HepG2 (cell line): Measurements from ENCODE around the gene PANK2. TPM values are rescaled to one million over a fixed set of nuclear protein-coding genes. Genes with fewer than 3 reads are reported as not detected.

Experiments
- ATF2 ChIP-seq: sonication (generic); formaldehyde crosslinking; IDR thresholded peaks from 2 replicates; pipeline ENCODE4 v1.4.0; 2020; ENCODE audit warnings: missing genetic modification reagents
- ETS1 ChIP-seq: sonication (generic); formaldehyde crosslinking; IDR thresholded peaks from 2 replicates; pipeline ENCODE4 v1.4.0; 2020; ENCODE audit warnings: missing genetic modification reagents
- HNF1B ChIP-seq: sonication (generic); formaldehyde crosslinking; IDR thresholded peaks from 2 replicates; pipeline ENCODE4 v1.5.1; 2020; ENCODE audit warnings: mild to moderate bottlenecking, moderate library complexity, missing genetic modification reagents
- HNF4A ChIP-seq: sonication (generic); formaldehyde crosslinking; IDR thresholded peaks from 2 replicates; pipeline ENCODE4 v1.4.0; 2020; ENCODE audit warnings: missing genetic modification reagents
- LCORL ChIP-seq, 2 experiments: fragments of 450-650 bp in 1 of 2; sonication (generic) in 1 of 2; formaldehyde crosslinking in 1 of 2; IDR thresholded peaks; 2 replicates each; pipeline versions ENCODE4 v1.5.0 to v1.6.1; 2017 to 2020; ENCODE audit warnings: antibody characterized with exemption in 1 of 2, missing genetic modification reagents in 1 of 2
- NFATC3 ChIP-seq: sonication (generic); formaldehyde crosslinking; IDR thresholded peaks from 2 replicates; pipeline ENCODE4 v1.5.1; 2020; ENCODE audit warnings: mild to moderate bottlenecking, missing genetic modification reagents
- POLR2G ChIP-seq: fragments of 200-400 bp; formaldehyde crosslinking; IDR thresholded peaks from 2 replicates; pipeline ENCODE4 v1.6.1; 2018; ENCODE audit warnings: mild to moderate bottlenecking, low read depth, low read length, moderate library complexity
- SOX5 ChIP-seq: IDR thresholded peaks from 2 replicates; pipeline ENCODE4 v1.6.1; 2016; ENCODE audit warnings: borderline replicate concordance
- ZBTB33 ChIP-seq: sonication (generic); formaldehyde crosslinking; IDR thresholded peaks from 2 replicates; pipeline ENCODE4 v1.4.0; 2020; ENCODE audit warnings: missing genetic modification reagents
- ZEB1 ChIP-seq: IDR thresholded peaks from 2 replicates; pipeline ENCODE4 v1.6.1; 2012; ENCODE audit warnings: mild to moderate bottlenecking, low read depth, inconsistent platforms; ENCODE audit not compliant: insufficient replicate concordance
- ZFAT ChIP-seq: sonication (generic); formaldehyde crosslinking; conservative IDR thresholded peaks from 2 replicates; pipeline ENCODE4 v1.8.1; 2023; ENCODE audit warnings: missing genetic modification reagents, inconsistent platforms
- ZKSCAN5 ChIP-seq: sonication (generic); formaldehyde crosslinking; IDR thresholded peaks from 2 replicates; pipeline ENCODE4 v1.5.1; 2020; ENCODE audit warnings: mild to moderate bottlenecking, missing genetic modification reagents
- ZMYM3 ChIP-seq: sonication (generic); formaldehyde crosslinking; IDR thresholded peaks from 2 replicates; pipeline ENCODE4 v1.5.1; 2020; ENCODE audit warnings: mild to moderate bottlenecking, missing genetic modification reagents
- ZNF256 ChIP-seq: sonication (generic); formaldehyde crosslinking; conservative IDR thresholded peaks from 2 replicates; pipeline ENCODE4 v1.4.0; 2020; ENCODE audit warnings: missing genetic modification reagents
- ZNF33B ChIP-seq: sonication (generic); formaldehyde crosslinking; IDR thresholded peaks from 2 replicates; pipeline ENCODE4 v1.5.1; 2020; ENCODE audit warnings: mild to moderate bottlenecking, missing genetic modification reagents
- ZNF484 ChIP-seq: sonication (generic); formaldehyde crosslinking; IDR thresholded peaks from 2 replicates; pipeline ENCODE4 v1.5.1; 2020; ENCODE audit warnings: mild to moderate bottlenecking, low read depth, missing genetic modification reagents, borderline replicate concordance
- ZNF547 ChIP-seq: sonication (generic); formaldehyde crosslinking; IDR thresholded peaks from 2 replicates; pipeline ENCODE4 v1.5.1; 2020; ENCODE audit warnings: mild to moderate bottlenecking, missing genetic modification reagents
- ZNF558 ChIP-seq: sonication (generic); formaldehyde crosslinking; IDR thresholded peaks from 2 replicates; pipeline ENCODE4 v1.9.0; 2022; ENCODE audit warnings: mild to moderate bottlenecking, missing genetic modification reagents, borderline replicate concordance
- ZNF615 ChIP-seq: sonication (generic); formaldehyde crosslinking; IDR thresholded peaks from 2 replicates; pipeline ENCODE4 v1.5.0; 2020; ENCODE audit warnings: mild to moderate bottlenecking, missing genetic modification reagents, borderline replicate concordance
- ZNF790 ChIP-seq: sonication (generic); formaldehyde crosslinking; IDR thresholded peaks from 2 replicates; pipeline ENCODE4 v1.8.0; 2022; ENCODE audit warnings: missing genetic modification reagents, mild to moderate bottlenecking, borderline replicate concordance
- polyA plus RNA-seq, 8 experiments: library from polyadenylated mRNA; depleted of rRNA in 3 of 8; stranded (reverse) in 7 of 8; unstranded in 1 of 8; fragments of >200 nt; fragmentation: Illumina TruSeq in 4 of 8; extraction: Trizol in 4 of 8; gene quantifications; 2 replicates each; pipeline versions ENCODE4 v1.2.1 to v1.2.3, GENCODE V29; 2011 to 2016; ENCODE audit warnings: low read depth in 4 of 8, missing spikeins in 1 of 8, mixed read lengths in 1 of 8; ENCODE audit not compliant: insufficient read depth in 1 of 8
- total RNA-seq, 5 experiments: library from RNA; depleted of rRNA; stranded (reverse); fragments of >200 nt; fragmentation: Illumina TruSeq; extraction: Trizol; gene quantifications; 2 replicates each; pipeline ENCODE4 v1.2.3, GENCODE V29; 2016; ENCODE audit warnings: low read depth in 1 of 5
- TF ChIP-seq, protein P1 (sequence below): sonication (generic); formaldehyde crosslinking; conservative IDR thresholded peaks from 2 replicates; pipeline ENCODE4 v1.4.0; 2020; ENCODE audit warnings: missing genetic modification reagents

The PANK2 gene
- total and polyA plus RNA-seq, 2 of the 13 experiments (the other 11 are each of a cell fraction or from before 2014, with no cell fraction given), result 39.2 to 123 TPM

DNA sequence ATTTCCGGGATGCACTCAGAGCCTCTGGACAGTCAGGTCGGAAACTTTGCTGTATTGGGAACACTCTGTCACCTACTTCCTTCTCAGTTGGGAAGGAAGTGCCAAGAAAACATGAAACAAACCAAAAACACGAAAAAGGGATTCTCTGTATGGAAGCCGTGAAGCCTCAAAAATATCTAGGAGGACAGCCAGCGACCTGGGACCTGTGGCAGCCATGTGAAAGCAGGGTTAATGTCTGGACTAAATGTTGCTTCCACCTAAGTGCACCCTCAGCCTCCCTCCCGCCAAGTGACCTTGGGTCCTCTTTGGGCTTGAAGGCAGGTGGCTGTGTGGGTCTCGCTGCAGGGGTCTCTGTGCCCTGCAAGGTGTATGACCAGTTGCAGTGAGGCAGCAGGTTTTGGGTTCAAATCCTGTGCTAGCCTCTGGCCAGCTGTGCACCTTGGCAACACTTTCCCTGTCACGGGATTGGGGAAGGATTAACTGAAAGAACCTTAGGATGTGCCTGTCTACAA, 41.7 kb upstream of the PANK2 start (continued):
- peak; percentile 74 for TF ChIP-seq HNF1B (CRISPR knock-in tag)
- TF ChIP-seq ZMYM3 (CRISPR knock-in tag), result peak; percentile 81; the same call in 1 of the 2 replicates
- no peak for TF ChIP-seq HNF4A (CRISPR knock-in tag)
- TF ChIP-seq ZNF484 (CRISPR knock-in tag), result no peak
- 0 out of 2 replicates have a peak, but pooled peaks have one; percentile 45 for TF ChIP-seq ETS1
- 0 out of 2 replicates have a peak, but pooled peaks have one; percentile 11 for TF ChIP-seq ZNF615
- TF ChIP-seq SOX5 (CRISPR knock-in tag), result no peak
- no peak for TF ChIP-seq ZNF790 (CRISPR knock-in tag)
- TF ChIP-seq ZEB1, result peak; percentile 1
- peak; percentile 5; the same call in 1 of the 2 replicates for TF ChIP-seq ATF2 (CRISPR knock-in tag)
- no peak for TF ChIP-seq LCORL (IDR thresholded peaks at IDR 0.05)
- no peak for TF ChIP-seq LCORL (CRISPR knock-in tag; IDR thresholded peaks at IDR 0.05)
- TF ChIP-seq ZKSCAN5 (CRISPR knock-in tag), result 0 out of 2 replicates have a peak, but pooled peaks have one; percentile 61
- TF ChIP-seq, protein P1, sequence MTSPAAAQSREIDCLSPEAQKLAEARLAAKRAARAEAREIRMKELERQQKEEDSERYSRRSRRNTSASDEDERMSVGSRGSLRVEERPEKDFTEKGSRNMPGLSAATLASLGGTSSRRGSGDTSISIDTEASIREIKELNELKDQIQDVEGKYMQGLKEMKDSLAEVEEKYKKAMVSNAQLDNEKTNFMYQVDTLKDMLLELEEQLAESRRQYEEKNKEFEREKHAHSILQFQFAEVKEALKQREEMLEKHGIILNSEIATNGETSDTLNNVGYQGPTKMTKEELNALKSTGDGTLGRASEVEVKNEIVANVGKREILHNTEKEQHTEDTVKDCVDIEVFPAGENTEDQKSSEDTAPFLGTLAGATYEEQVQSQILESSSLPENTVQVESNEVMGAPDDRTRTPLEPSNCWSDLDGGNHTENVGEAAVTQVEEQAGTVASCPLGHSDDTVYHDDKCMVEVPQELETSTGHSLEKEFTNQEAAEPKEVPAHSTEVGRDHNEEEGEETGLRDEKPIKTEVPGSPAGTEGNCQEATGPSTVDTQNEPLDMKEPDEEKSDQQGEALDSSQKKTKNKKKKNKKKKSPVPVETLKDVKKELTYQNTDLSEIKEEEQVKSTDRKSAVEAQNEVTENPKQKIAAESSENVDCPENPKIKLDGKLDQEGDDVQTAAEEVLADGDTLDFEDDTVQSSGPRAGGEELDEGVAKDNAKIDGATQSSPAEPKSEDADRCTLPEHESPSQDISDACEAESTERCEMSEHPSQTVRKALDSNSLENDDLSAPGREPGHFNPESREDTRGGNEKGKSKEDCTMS, result 0 out of 2 replicates have a peak, but pooled peaks have one; percentile 20
- TF ChIP-seq ZNF558 (CRISPR knock-in tag), result peak; percentile 15; the same call in 1 of the 2 replicates
- TF ChIP-seq ZNF33B, result peak; percentile 74; the same call in 1 of the 2 replicates
- TF ChIP-seq ZNF547 (CRISPR knock-in tag), result 0 out of 2 replicates have a peak, but pooled peaks have one; percentile 16
- 0 out of 2 replicates have a peak, but pooled peaks have one; percentile 35 for TF ChIP-seq NFATC3 (CRISPR knock-in tag)
- TF ChIP-seq ZBTB33 (CRISPR knock-in tag), result peak; percentile 28; the same call in 1 of the 2 replicates
- no peak for TF ChIP-seq POLR2G
- no peak for TF ChIP-seq ZFAT (CRISPR knock-in tag)
- TF ChIP-seq ZNF256, result no peak
